Central memory CD4-positive, alpha-beta T cell (primary cell): ENCODE data around the gene ZNF423.
"Not testable (repeated sequence)": the region's sequence is repeated elsewhere in the genome, so short reads cannot be mapped to it uniquely, and the experiment has no call there.

Source experiments
- DNase-seq: peaks from one replicate; pipeline ENCODE4 v3.0.0; 2022

The ZNF423 gene

GRCh38 chr16:49523435-49524159, 332.3 kb downstream of the ZNF423 start:
- no peak for DNase-seq

- no peak for DNase-seq
These were observed 334.1 kb downstream of the ZNF423 start for GRCh38 chr16:49521734-49522325.

- DNase-seq: no peak
These were observed 335.3 kb downstream of the ZNF423 start for GRCh38 chr16:49520492-49521038.

GRCh38 chr16:49519741-49520140, 336.2 kb downstream of the ZNF423 start:
- DNase-seq: no peak

GRCh38 chr16:49519008-49519656, 336.8 kb downstream of the ZNF423 start:
- DNase-seq: no peak

- no peak for DNase-seq
These were observed 339.4 kb downstream of the ZNF423 start for GRCh38 chr16:49516382-49517036.

GRCh38 chr16:49515861-49516260, 340.1 kb downstream of the ZNF423 start:
- DNase-seq: no peak

GRCh38 chr16:49515016-49515565, 340.8 kb downstream of the ZNF423 start:
- DNase-seq: no peak

- DNase-seq: no peak
These were observed 341.6 kb downstream of the ZNF423 start for GRCh38 chr16:49514073-49514980.

- no peak for DNase-seq
These were observed 342.9 kb downstream of the ZNF423 start for GRCh38 chr16:49513040-49513439.

GRCh38 chr16:49510654-49511305, 345.1 kb downstream of the ZNF423 start:
- DNase-seq: no peak

GRCh38 chr16:49510141-49510540, 345.8 kb downstream of the ZNF423 start:
- no peak for DNase-seq

GRCh38 chr16:49506058-49507013, 349.6 kb downstream of the ZNF423 start:
- DNase-seq: not testable (repeated sequence)

- no peak for DNase-seq
These were observed 350.4 kb downstream of the ZNF423 start for GRCh38 chr16:49505556-49505955.

GRCh38 chr16:49504626-49505025, 351.3 kb downstream of the ZNF423 start:
- DNase-seq: no peak

GRCh38 chr16:49504023-49504364, 351.9 kb downstream of the ZNF423 start:
- no peak for DNase-seq

GRCh38 chr16:49503256-49504022, 352.5 kb downstream of the ZNF423 start:
- no peak for DNase-seq

GRCh38 chr16:49502136-49502881, 353.6 kb downstream of the ZNF423 start:
- DNase-seq: no peak
